Upper lobe of right lung (tissue), 1 donor: ENCODE measurements around the gene NLGN1. TPM values are rescaled to one million over a fixed set of nuclear protein-coding genes. Genes with fewer than 3 reads are reported as not detected.

Source experiments
- ATAC-seq: fragments of 200-7000 bp; cut with Tn5 transposase; one replicate; pipeline ENCODE4 v1.9.1; 2020; ENCODE audit warnings: mild to moderate bottlenecking, moderate library complexity
- DNase-seq: peaks from one replicate; pipeline ENCODE4 v3.0.0-alpha.2; 2020
- H3K27ac ChIP-seq: fragments of 200-600 bp; one replicate; pipeline ENCODE4 v1.8.0; 2022
- H3K27me3 ChIP-seq: fragments of 200-600 bp; one replicate; pipeline ENCODE4 v1.8.0; 2022; ENCODE audit warnings: mild to moderate bottlenecking
- H3K36me3 ChIP-seq: fragments of 200-600 bp; one replicate; pipeline ENCODE4 v1.8.0; 2022
- H3K4me1 ChIP-seq: fragments of 200-600 bp; one replicate; pipeline ENCODE4 v1.8.0; 2022
- H3K4me3 ChIP-seq: fragments of 200-600 bp; one replicate; pipeline ENCODE4 v1.8.0; 2022; ENCODE audit warnings: mild to moderate bottlenecking
- H3K9me3 ChIP-seq: fragments of 200-600 bp; one replicate; pipeline ENCODE4 v1.8.0; 2022
- intact Hi-C: fragments of 100-400 bp; cut with DNase I; formaldehyde crosslinking; loops from one replicate; pipeline ENCODE4 v1.11.0; 2022
- total RNA-seq: library from RNA; stranded (reverse); fragmentation: NEBNext Ultra II Directional; extraction: Animal tissue kit (Norgen Biotek cat#: 25700); gene quantifications from one replicate; pipeline ENCODE4 v1.2.1, GENCODE V29; 2021
- TF ChIP-seq, protein P1 (sequence below): fragments of 200-600 bp; IDR thresholded peaks from one replicate; pipeline ENCODE4 v1.8.0; 2022; ENCODE audit warnings: antibody characterized with exemption
- donor health status: DM: no; HTN: yes; CAD: no; lungs with severe emphysema.

Gene NLGN1
- total RNA-seq, 1 donor from 2014 or later, result 3.3 TPM

GRCh38 chr3:173902871-173903270, 505.3 kb downstream of the NLGN1 start:
- Histone ChIP-seq H3K27me3 (no peaks in the 10 kb centered on the region), H3K36me3 (no peaks in the 10 kb centered on the region), H3K4me1 (no peaks in the 10 kb centered on the region), H3K27ac (no peak overlapping the region), H3K9me3 (no peaks in the 10 kb centered on the region), H3K4me3 (no peak overlapping the region)
- TF ChIP-seq, protein P1, sequence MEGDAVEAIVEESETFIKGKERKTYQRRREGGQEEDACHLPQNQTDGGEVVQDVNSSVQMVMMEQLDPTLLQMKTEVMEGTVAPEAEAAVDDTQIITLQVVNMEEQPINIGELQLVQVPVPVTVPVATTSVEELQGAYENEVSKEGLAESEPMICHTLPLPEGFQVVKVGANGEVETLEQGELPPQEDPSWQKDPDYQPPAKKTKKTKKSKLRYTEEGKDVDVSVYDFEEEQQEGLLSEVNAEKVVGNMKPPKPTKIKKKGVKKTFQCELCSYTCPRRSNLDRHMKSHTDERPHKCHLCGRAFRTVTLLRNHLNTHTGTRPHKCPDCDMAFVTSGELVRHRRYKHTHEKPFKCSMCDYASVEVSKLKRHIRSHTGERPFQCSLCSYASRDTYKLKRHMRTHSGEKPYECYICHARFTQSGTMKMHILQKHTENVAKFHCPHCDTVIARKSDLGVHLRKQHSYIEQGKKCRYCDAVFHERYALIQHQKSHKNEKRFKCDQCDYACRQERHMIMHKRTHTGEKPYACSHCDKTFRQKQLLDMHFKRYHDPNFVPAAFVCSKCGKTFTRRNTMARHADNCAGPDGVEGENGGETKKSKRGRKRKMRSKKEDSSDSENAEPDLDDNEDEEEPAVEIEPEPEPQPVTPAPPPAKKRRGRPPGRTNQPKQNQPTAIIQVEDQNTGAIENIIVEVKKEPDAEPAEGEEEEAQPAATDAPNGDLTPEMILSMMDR, result no peak
- ATAC-seq (no peak), DNase-seq (no peak)
- intact Hi-C loops, result no loop called here

- no peaks in the 10 kb centered on the region for H3K27me3 ChIP-seq
- ATAC-seq (no peak), DNase-seq (no peak)
- no peaks in the 10 kb centered on the region for H3K4me1 ChIP-seq
- H3K9me3 ChIP-seq, result no peaks in the 10 kb centered on the region
- no peak overlapping the region for H3K4me3 ChIP-seq
- H3K27ac ChIP-seq, result no peak overlapping the region
- intact Hi-C loops, result no loop called here
- TF ChIP-seq, protein P1, result no peak
- H3K36me3 ChIP-seq, result no peaks in the 10 kb centered on the region
These were observed 507.8 kb downstream of the NLGN1 start for GRCh38 chr3:173905381-173905780.

DNA sequence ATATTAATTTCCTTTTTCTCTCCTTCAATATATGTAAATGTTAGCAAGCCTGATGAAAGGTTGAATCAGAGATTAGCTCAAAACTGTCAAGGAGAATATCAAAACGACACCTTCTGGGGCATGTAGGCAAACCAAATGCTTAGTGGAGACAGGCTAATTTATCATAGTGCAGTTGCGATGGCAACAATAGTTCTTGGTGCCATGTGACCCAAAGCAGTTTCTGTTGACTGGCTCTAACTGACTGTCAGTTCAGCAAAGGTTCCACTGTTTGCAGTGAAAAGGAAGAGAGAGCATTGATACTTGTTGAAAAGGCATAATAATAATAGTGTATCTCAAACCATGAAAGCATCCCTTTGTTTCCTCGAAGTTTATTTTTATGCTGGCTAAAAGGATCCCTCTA, 513.9 kb downstream of the NLGN1 start:
- no peak for ATAC-seq
- TF ChIP-seq, protein P1, result no peak
- Histone ChIP-seq H3K27ac (no peak overlapping the region), H3K27me3 (no peaks in the 10 kb centered on the region), H3K9me3 (no peaks in the 10 kb centered on the region), H3K36me3 (no peaks in the 10 kb centered on the region), H3K4me1 (no peaks in the 10 kb centered on the region), H3K4me3 (no peak overlapping the region)
- intact Hi-C loops, result no loop called here
- no peak for DNase-seq

DNA sequence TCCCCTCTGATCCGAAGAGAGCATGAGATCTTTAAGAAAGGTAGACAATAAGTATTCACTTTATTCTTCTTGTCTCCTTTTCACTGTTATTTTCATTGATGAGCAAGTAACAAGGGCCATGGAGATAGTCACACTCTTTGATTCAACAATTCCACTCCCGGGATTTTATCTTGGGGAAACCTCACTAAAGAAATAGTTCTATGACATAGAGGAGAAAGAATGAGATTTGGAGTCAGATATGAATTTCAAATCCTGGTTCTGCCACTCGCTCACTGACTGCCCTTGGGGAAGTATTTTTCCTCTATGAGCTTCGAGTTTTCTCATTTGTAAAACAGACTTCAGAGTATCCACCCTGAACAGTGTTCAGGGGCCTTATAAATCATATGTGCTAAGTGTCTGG, 514.6 kb downstream of the NLGN1 start:
- Histone ChIP-seq H3K4me1 (no peaks in the 10 kb centered on the region), H3K27ac (no peak overlapping the region), H3K4me3 (no peak overlapping the region), H3K27me3 (no peaks in the 10 kb centered on the region), H3K9me3 (no peaks in the 10 kb centered on the region), H3K36me3 (no peaks in the 10 kb centered on the region)
- TF ChIP-seq, protein P1, result no peak
- DNase-seq (no peak), ATAC-seq (no peak)
- intact Hi-C loops, result no loop called here

DNA sequence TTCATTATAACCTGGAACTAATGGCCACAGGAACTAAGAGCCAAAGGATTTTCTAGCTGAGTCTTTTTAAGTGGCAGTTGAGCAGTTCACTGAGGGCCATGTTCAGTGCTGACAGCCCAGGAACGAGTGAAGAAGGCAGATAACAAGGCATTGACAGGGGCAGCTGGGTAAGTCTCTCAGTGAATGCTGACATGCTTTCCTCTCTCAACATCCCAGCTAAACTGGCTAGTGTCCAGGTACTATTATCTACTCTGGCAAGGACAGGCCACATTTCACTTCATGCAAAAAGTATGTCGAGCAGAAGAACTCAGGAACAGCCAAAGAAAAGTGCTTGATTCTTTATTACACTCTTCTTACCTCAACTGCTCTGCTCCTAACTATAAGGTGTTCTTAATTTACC, 515.9 kb downstream of the NLGN1 start:
- TF ChIP-seq, protein P1, result no peak
- intact Hi-C loops, result no loop called here
- H3K9me3 ChIP-seq, result no peaks in the 10 kb centered on the region
- ATAC-seq (no peak), DNase-seq (no peak)
- no peak overlapping the region for H3K27ac ChIP-seq
- H3K4me3 ChIP-seq, result no peak overlapping the region
- H3K36me3 ChIP-seq, result no peaks in the 10 kb centered on the region
- no peaks in the 10 kb centered on the region for H3K4me1 ChIP-seq
- no peaks in the 10 kb centered on the region for H3K27me3 ChIP-seq

DNA sequence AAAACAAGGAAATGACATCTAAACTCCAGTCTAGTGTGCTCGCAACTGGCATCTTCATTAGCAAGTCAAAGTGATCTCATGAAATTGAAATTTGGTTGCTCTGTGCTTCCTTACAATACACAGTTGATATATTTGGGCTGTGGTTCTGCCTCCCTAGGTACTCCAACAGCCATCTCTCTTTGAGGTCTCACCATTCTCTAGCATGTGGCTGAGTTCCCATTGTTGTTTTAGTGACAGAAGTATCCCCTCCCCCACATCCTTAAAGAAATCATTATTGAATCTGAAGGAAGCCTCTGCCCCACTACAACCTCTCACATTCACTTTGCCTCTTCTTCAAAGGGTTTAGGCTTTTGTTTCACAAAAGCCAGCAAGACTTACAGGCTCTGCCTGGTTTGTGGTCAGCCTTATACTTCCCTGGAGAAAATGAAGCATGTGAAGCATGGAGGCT, 516.5 kb downstream of the NLGN1 start:
- intact Hi-C loops, result no loop called here
- no peak for ATAC-seq
- TF ChIP-seq, protein P1, result no peak
- Histone ChIP-seq H3K36me3 (no peaks in the 10 kb centered on the region), H3K4me3 (no peak overlapping the region), H3K9me3 (no peaks in the 10 kb centered on the region), H3K27me3 (no peaks in the 10 kb centered on the region), H3K4me1 (no peaks in the 10 kb centered on the region), H3K27ac (no peak overlapping the region)
- no peak for DNase-seq
